ENCODE data around the gene ST3GAL5. TPM values are rescaled to one million over a fixed set of nuclear protein-coding genes. Genes with fewer than 3 reads are reported as not detected.

ST3GAL5 gene
- total RNA-seq, 2 donors from 2014 or later = 24.7 to 38.6 TPM

- H3K9me3 ChIP-seq = no peaks in the 10 kb centered on the region
- no peaks in the 10 kb centered on the region for H3K4me1 ChIP-seq (replicated peaks)
- H3K27me3 ChIP-seq (replicated peaks; ENCODE audit: insufficient read depth) = no peaks in the 10 kb centered on the region
- no peak for DNase-seq (ENCODE audit: low spot score)
- intact Hi-C loops (cut with DNase I) = no loop called here
- WGBS = 94% methylated on average over 6 of the region's 6 CpGs
- TF ChIP-seq POLR2A (IDR thresholded peaks at IDR 0.05) (no peak), POLR2AphosphoS5 (IDR thresholded peaks at IDR 0.05) (no peak), CTCF (IDR thresholded peaks at IDR 0.05) (no peak)
- H3K4me3 ChIP-seq = no peak overlapping the region
- no peak overlapping the region for H3K27ac ChIP-seq
- no peaks in the 10 kb centered on the region for H3K36me3 ChIP-seq
These were observed 17.2 kb downstream of the ST3GAL5 start for GRCh38 chr2:85871494-85872164.

GRCh38 chr2:85868822-85869221 is 20.0 kb downstream of the ST3GAL5 start:
- Histone ChIP-seq H3K9me3 (no peaks in the 10 kb centered on the region), H3K27me3 (replicated peaks; ENCODE audit: insufficient read depth) (no peaks in the 10 kb centered on the region), H3K4me3 (no peak overlapping the region), H3K27ac (no peak overlapping the region), H3K4me1 (replicated peaks) (no peaks in the 10 kb centered on the region), H3K36me3 (no peaks in the 10 kb centered on the region)
- intact Hi-C loops (cut with DNase I) = no loop called here
- TF ChIP-seq POLR2A (IDR thresholded peaks at IDR 0.05) (no peak), POLR2AphosphoS5 (IDR thresholded peaks at IDR 0.05) (no peak), CTCF (IDR thresholded peaks at IDR 0.05) (no peak)
- DNase-seq (ENCODE audit: low spot score) = no peak
- 96% methylated on average over 9 of the region's 9 CpGs for WGBS

- Histone ChIP-seq H3K4me1 (replicated peaks) (no peaks in the 10 kb centered on the region), H3K9me3 (no peaks in the 10 kb centered on the region), H3K36me3 (no peaks in the 10 kb centered on the region), H3K4me3 (no peak overlapping the region), H3K27me3 (replicated peaks; ENCODE audit: insufficient read depth) (no peaks in the 10 kb centered on the region), H3K27ac (no peak overlapping the region)
- no peak for TF ChIP-seq POLR2AphosphoS5 (IDR thresholded peaks at IDR 0.05)
- 93% methylated on average over 11 of the region's 11 CpGs for WGBS
- DNase-seq (ENCODE audit: low spot score) = no peak
- intact Hi-C loops (cut with DNase I) = no loop called here
These were observed 21.1 kb downstream of the ST3GAL5 start for GRCh38 chr2:85867556-85868292.

- WGBS = 96% methylated on average over 1 of the region's 1 CpG
These were observed 21.7 kb downstream of the ST3GAL5 start for GRCh38 chr2:85867121-85867520.

More at GRCh38 chr2:85867121-85867520, 21.7 kb downstream of the ST3GAL5 start:
- Histone ChIP-seq H3K27ac (no peak overlapping the region), H3K4me3 (no peak overlapping the region), H3K4me1 (replicated peaks) (no peaks in the 10 kb centered on the region), H3K9me3 (no peaks in the 10 kb centered on the region), H3K36me3 (peaks cover 0 to 3% of the 10 kb centered on the region in 2 donors), H3K27me3 (replicated peaks; ENCODE audit: insufficient read depth) (no peaks in the 10 kb centered on the region)
- TF ChIP-seq CTCF (IDR thresholded peaks at IDR 0.05) (no peak), POLR2AphosphoS5 (IDR thresholded peaks at IDR 0.05) (no peak), POLR2A (IDR thresholded peaks at IDR 0.05) (no peak)
- DNase-seq (ENCODE audit: low spot score) = no peak
- intact Hi-C loops (cut with DNase I) = no loop called here

Data from prostate gland (tissue), 2 donors.